Smooth muscle cell (in vitro differentiated cells): ENCODE measurements around the gene PTPN4. TPM values are rescaled to one million over a fixed set of nuclear protein-coding genes. Genes with fewer than 3 reads are reported as not detected.

Experiments used
- DNase-seq: peaks from one replicate; lab custom pipeline; 2025; ENCODE audit not compliant: unreplicated experiment; lab: John Stamatoyannopoulos, UW
- H2AFZ ChIP-seq: fragments of 200-600 bp; sonication (generic); 2 replicates; pipeline ENCODE4 v1.6.0; 2016; ENCODE audit warnings: antibody characterized with exemption, low read depth, mild to moderate bottlenecking
- H3F3A ChIP-seq: fragments of 200-600 bp; sonication (generic); 2 replicates; pipeline ENCODE4 v1.6.0; 2017; ENCODE audit warnings: antibody characterized with exemption, low read depth
- H3K27ac ChIP-seq: fragments of 200-600 bp; sonication (generic); 2 replicates; pipeline ENCODE4 v1.5.1; 2016; ENCODE audit warnings: low read depth, mild to moderate bottlenecking
- H3K27me3 ChIP-seq: fragments of 200-600 bp; sonication (generic); 2 replicates; pipeline ENCODE4 v1.6.1; 2016; ENCODE audit warnings: low read depth, mild to moderate bottlenecking
- H3K36me3 ChIP-seq: fragments of 200-600 bp; sonication (generic); 2 replicates; pipeline ENCODE4 v1.5.1; 2016; ENCODE audit warnings: low read depth
- H3K4me1 ChIP-seq: fragments of 200-600 bp; sonication (generic); 2 replicates; pipeline ENCODE4 v1.5.1; 2016; ENCODE audit warnings: low read depth
- H3K4me2 ChIP-seq: fragments of 200-600 bp; sonication (generic); 2 replicates; pipeline ENCODE4 v1.6.0; 2016; ENCODE audit warnings: mild to moderate bottlenecking
- H3K4me3 ChIP-seq: fragments of 200-600 bp; sonication (generic); 2 replicates; pipeline ENCODE4 v1.5.1; 2016; ENCODE audit warnings: mild to moderate bottlenecking
- H3K79me2 ChIP-seq: fragments of 200-600 bp; sonication (generic); 2 replicates; pipeline ENCODE4 v1.6.0; 2016; ENCODE audit warnings: low read depth, mild to moderate bottlenecking
- H3K9ac ChIP-seq: fragments of 200-600 bp; sonication (generic); 2 replicates; pipeline ENCODE4 v1.6.0; 2016; ENCODE audit warnings: low read depth
- H3K9me3 ChIP-seq: fragments of 200-600 bp; sonication (generic); replicated peaks from 2 replicates; pipeline ENCODE4 v1.5.1; 2016; ENCODE audit warnings: low read depth
- H4K20me1 ChIP-seq: fragments of 200-600 bp; sonication (generic); 2 replicates; pipeline ENCODE4 v1.6.0; 2016; ENCODE audit warnings: low read depth
- WGBS: methylation state at CpG from one replicate; pipeline ENCODE4 v1.1.7; 2016; ENCODE audit warnings: low lambda C conversion rate; 5-methylcytosine and 5-hydroxymethylcytosine counted together
- polyA plus RNA-seq: library from polyadenylated mRNA; unstranded; fragments of >200 nt; fragmentation: Nextera tagmentation; extraction: Ambion mirVana; gene quantifications from 2 replicates; pipeline ENCODE4 v1.2.1, GENCODE V29; 2016
- total RNA-seq: library from RNA; depleted of rRNA; stranded (reverse); fragments of >200 nt; gene quantifications from 2 replicates; pipeline ENCODE4 v1.2.3, GENCODE V29; 2014
- TF ChIP-seq, protein P1 (sequence below): fragments of 200-600 bp; sonication (generic); IDR thresholded peaks from 2 replicates; pipeline ENCODE4 v1.5.1; 2017; ENCODE audit warnings: borderline replicate concordance, mild to moderate bottlenecking, antibody characterized with exemption; ENCODE audit not compliant: insufficient read depth, poor library complexity, severe bottlenecking

PTPN4 gene
- total and polyA plus RNA-seq, 2 experiments from 2014 or later: 9.7 to 26.2 TPM

DNA sequence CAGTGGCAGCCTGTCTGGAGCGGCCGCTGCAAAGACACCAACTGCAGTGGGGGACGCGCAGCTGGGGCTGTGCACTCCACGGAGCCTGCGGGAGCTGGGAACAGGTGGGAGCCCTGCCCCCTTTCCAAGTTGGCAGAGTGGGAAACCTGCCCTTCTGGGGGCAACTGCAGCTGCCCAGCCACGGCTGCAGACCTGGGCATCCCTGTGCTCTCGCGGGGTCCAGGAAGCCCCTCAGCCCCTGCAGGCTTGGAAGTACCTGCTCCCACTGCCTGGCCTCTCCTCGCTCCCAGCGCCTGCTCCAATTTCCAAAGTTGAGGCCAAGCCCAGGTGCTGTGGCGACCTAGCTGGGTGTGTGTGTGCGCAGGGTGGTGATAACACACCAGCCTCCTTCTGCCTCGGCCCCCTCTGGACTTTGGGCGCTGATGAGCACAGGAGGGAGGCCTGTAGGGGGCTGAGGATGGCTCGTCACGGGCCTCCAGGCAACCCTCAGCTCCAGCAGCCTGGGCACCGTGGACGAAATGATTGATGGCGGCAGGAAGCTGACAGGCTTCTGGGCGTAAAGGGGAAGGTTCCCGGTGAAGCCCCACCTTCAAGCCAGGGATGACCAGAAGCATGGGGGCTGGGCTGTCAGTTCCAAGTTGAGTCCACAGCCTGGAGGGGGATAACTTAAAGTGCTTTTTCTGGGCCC, 76.9 kb downstream of the PTPN4 start:
- Histone ChIP-seq H3K36me3 (no peaks in the 10 kb centered on the region), H3K4me3 (no peak overlapping the region), H2AFZ (no peak overlapping the region), H3F3A (no peaks in the 10 kb centered on the region), H3K27me3 (no peaks in the 10 kb centered on the region), H4K20me1 (peaks cover 7% of the 10 kb centered on the region), H3K9me3 (no peaks in the 10 kb centered on the region), H3K4me1 (no peaks in the 10 kb centered on the region), H3K79me2 (peaks cover 19% of the 10 kb centered on the region), H3K9ac (no peak overlapping the region), H3K4me2 (no peak overlapping the region), H3K27ac (no peak overlapping the region)
- DNase-seq: no peak
- TF ChIP-seq, protein P1, sequence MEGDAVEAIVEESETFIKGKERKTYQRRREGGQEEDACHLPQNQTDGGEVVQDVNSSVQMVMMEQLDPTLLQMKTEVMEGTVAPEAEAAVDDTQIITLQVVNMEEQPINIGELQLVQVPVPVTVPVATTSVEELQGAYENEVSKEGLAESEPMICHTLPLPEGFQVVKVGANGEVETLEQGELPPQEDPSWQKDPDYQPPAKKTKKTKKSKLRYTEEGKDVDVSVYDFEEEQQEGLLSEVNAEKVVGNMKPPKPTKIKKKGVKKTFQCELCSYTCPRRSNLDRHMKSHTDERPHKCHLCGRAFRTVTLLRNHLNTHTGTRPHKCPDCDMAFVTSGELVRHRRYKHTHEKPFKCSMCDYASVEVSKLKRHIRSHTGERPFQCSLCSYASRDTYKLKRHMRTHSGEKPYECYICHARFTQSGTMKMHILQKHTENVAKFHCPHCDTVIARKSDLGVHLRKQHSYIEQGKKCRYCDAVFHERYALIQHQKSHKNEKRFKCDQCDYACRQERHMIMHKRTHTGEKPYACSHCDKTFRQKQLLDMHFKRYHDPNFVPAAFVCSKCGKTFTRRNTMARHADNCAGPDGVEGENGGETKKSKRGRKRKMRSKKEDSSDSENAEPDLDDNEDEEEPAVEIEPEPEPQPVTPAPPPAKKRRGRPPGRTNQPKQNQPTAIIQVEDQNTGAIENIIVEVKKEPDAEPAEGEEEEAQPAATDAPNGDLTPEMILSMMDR: no peak
- WGBS: 93% methylated on average over 22 of the region's 22 CpGs

DNA sequence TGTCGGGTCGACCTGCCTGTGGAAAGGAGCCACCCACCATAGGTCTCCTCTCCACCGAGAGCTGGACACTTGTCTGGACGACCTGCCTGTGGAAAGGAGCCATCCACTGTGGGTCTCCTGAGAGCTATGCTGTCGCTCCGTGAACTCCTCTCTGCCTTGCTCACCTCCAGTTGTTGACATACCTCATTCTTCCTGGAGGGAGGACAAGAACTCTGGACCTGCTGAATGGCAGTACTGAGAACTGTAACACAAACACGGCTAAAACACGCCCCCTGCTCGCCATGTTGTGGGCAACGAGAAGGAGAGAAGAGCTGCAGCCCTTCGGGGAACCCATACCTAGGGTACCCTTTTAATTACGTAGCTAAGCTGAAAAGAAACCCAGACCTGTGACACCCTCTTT, 77.6 kb downstream of the PTPN4 start:
- H4K20me1 ChIP-seq: peaks cover 7% of the 10 kb centered on the region
- no peak overlapping the region for H2AFZ ChIP-seq
- no peak overlapping the region for H3K9ac ChIP-seq
- H3K4me2 ChIP-seq: no peak overlapping the region
- H3K79me2 ChIP-seq: peaks cover 17% of the 10 kb centered on the region
- no peaks in the 10 kb centered on the region for H3K27me3 ChIP-seq
- no peaks in the 10 kb centered on the region for H3F3A ChIP-seq
- TF ChIP-seq, protein P1: no peak
- no peaks in the 10 kb centered on the region for H3K9me3 ChIP-seq
- no peak overlapping the region for H3K27ac ChIP-seq
- H3K4me3 ChIP-seq: no peak overlapping the region
- 98% methylated on average over 12 of the region's 12 CpGs for WGBS
- H3K36me3 ChIP-seq: no peaks in the 10 kb centered on the region
- DNase-seq: no peak
- H3K4me1 ChIP-seq: no peaks in the 10 kb centered on the region

DNA sequence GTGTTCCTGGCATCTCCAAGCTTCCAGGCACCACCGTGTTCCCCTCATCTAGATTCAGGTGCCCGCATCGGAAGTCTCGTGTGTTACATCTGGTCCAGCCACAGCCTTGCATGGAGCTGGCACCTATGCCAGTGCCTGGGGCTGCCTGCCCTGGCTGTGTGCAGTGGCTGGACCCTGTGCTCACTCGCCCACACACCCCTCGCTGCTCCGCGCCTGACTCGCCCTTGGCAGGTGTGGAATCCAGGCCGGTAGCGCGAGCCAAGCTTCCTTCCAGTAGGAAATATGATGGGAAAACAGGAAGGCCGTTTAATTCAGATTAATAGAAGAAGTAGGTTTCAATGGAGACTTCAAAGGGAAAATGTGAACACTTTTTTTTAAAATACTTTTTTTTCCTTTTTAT, 78.0 kb downstream of the PTPN4 start:
- Histone ChIP-seq H3K4me3 (no peak overlapping the region), H3K4me1 (no peaks in the 10 kb centered on the region), H2AFZ (no peak overlapping the region), H3F3A (no peaks in the 10 kb centered on the region), H3K4me2 (no peak overlapping the region), H3K9ac (no peak overlapping the region), H3K79me2 (peaks cover 15% of the 10 kb centered on the region), H3K36me3 (no peaks in the 10 kb centered on the region), H3K27ac (no peak overlapping the region), H3K9me3 (no peaks in the 10 kb centered on the region), H3K27me3 (no peaks in the 10 kb centered on the region), H4K20me1 (peaks cover 4% of the 10 kb centered on the region)
- WGBS: 95% methylated on average over 13 of the region's 13 CpGs
- DNase-seq: no peak
- TF ChIP-seq, protein P1: no peak

DNA sequence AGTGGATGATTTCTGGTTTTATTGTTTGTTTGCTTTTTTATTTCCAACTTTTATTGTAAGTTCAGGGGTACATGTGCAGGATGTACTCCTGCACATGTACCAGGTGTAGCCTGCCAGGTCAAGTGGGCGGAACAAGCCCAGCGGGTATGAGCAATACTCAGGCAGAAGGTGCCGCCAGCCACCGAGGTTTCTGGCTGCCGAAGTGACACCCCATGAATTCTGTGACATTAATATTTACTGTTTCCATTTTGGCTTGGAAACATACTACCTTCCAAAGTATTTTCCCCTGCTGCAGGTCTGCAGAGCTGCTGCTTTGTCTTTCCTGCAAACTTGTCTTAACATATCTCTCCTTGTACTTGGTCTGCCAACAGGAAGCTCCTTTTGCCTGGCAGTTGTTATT, 78.5 kb downstream of the PTPN4 start:
- Histone ChIP-seq H3K4me1 (no peaks in the 10 kb centered on the region), H3K4me2 (no peak overlapping the region), H3K36me3 (no peaks in the 10 kb centered on the region), H3K79me2 (peaks cover 15% of the 10 kb centered on the region), H2AFZ (no peak overlapping the region), H3K9ac (no peak overlapping the region), H3K27ac (no peak overlapping the region), H4K20me1 (no peaks in the 10 kb centered on the region), H3K9me3 (no peaks in the 10 kb centered on the region), H3F3A (no peaks in the 10 kb centered on the region), H3K4me3 (no peak overlapping the region), H3K27me3 (no peaks in the 10 kb centered on the region)
- 91% methylated on average over 5 of the region's 5 CpGs for WGBS
- DNase-seq: no peak
- TF ChIP-seq, protein P1: no peak
